ENCODE measurements around the gene F2R.

- no peak for TF ChIP-seq CTCF (conservative IDR thresholded peaks at IDR 0.05; ENCODE audit: low read depth, low read length)
- no peak for TF ChIP-seq EZH2 (IDR thresholded peaks at IDR 0.05; ENCODE audit: low read length, unreplicated experiment)
- TF ChIP-seq EZH2phosphoT487 (IDR thresholded peaks at IDR 0.05; ENCODE audit: borderline replicate concordance, low read length): no peak
These were observed 20.0 kb downstream of the F2R start for GRCh38 chr5:76735762-76736545.

Data from PC-3 (cell line).